Brain microvascular endothelial cell (primary cell): ENCODE measurements around the gene CPA4.
A peak's percentile ranks its signal among the peaks of the same experiment; 100 is the strongest.

Experiments
- DNase-seq: peaks from one replicate; pipeline ENCODE4 v3.0.0-alpha.2; 2020
- H3K27ac ChIP-seq: fragments of 250-450 bp; sonication (Bioruptor Pico); 2 replicates; pipeline ENCODE4 v1.5.1; 2020; ENCODE audit warnings: mild to moderate bottlenecking, moderate library complexity
- H3K27me3 ChIP-seq: fragments of 250-450 bp; sonication (Bioruptor Pico); replicated peaks from 2 replicates; pipeline ENCODE4 v1.5.1; 2020; ENCODE audit warnings: mild to moderate bottlenecking
- H3K36me3 ChIP-seq: fragments of 250-450 bp; sonication (Bioruptor Pico); replicated peaks from 2 replicates; pipeline ENCODE4 v1.5.1; 2020; ENCODE audit warnings: mild to moderate bottlenecking
- H3K4me3 ChIP-seq: 2 replicates; pipeline ENCODE4 v1.5.1; 2011; ENCODE audit warnings: low read depth, mild to moderate bottlenecking, control low read depth, low read length, moderate library complexity
- CTCF ChIP-seq: IDR thresholded peaks from 2 replicates; pipeline ENCODE4 v1.5.1; 2011; ENCODE audit warnings: low read depth, mild to moderate bottlenecking, moderate library complexity, low read length, control low read depth, inconsistent platforms; ENCODE audit errors: missing control alignments
- in situ Hi-C: cut with HindIII; loops from 2 replicates; pipeline ENCODE4 v1.10.0; 2017; ENCODE audit warnings: low sequenced_read_pairs, low pct_ligation_motif_present

CPA4 gene

GRCh38 chr7:130286881-130287280 is 6.1 kb upstream of the CPA4 start:
- no peak for TF ChIP-seq CTCF
- H3K4me3 ChIP-seq = no peak overlapping the region
- no peak overlapping the region for H3K27ac ChIP-seq
- DNase-seq = no peak
- no peaks in the 10 kb centered on the region for H3K36me3 ChIP-seq
- H3K27me3 ChIP-seq = no peaks in the 10 kb centered on the region
- in situ Hi-C loops = no loop called here

- Histone ChIP-seq H3K4me3 (no peak overlapping the region), H3K27ac (no peak overlapping the region), H3K36me3 (no peaks in the 10 kb centered on the region), H3K27me3 (no peaks in the 10 kb centered on the region)
- TF ChIP-seq CTCF = no peak
- in situ Hi-C loops = no loop called here
- DNase-seq = no peak
Observed at GRCh38 chr7:130288168-130288567, 4.8 kb upstream of the CPA4 start.

GRCh38 chr7:130288829-130289228 is 4.1 kb upstream of the CPA4 start:
- no peak overlapping the region for H3K4me3 ChIP-seq
- H3K27ac ChIP-seq = no peak overlapping the region
- H3K36me3 ChIP-seq = no peaks in the 10 kb centered on the region
- H3K27me3 ChIP-seq = no peaks in the 10 kb centered on the region
- TF ChIP-seq CTCF = no peak
- no peak for DNase-seq
- in situ Hi-C loops = no loop called here

- in situ Hi-C loops = no loop called here
- TF ChIP-seq CTCF = no peak
- no peak for DNase-seq
- H3K27ac ChIP-seq = no peak overlapping the region
- no peaks in the 10 kb centered on the region for H3K36me3 ChIP-seq
- no peaks in the 10 kb centered on the region for H3K27me3 ChIP-seq
- H3K4me3 ChIP-seq = no peak overlapping the region
Observed at GRCh38 chr7:130289478-130289877, 3.5 kb upstream of the CPA4 start.

GRCh38 chr7:130290745-130291144 is 2.2 kb upstream of the CPA4 start:
- Histone ChIP-seq H3K27ac (peak overlapping the region; percentile 18), H3K4me3 (no peak overlapping the region), H3K36me3 (no peaks in the 10 kb centered on the region), H3K27me3 (no peaks in the 10 kb centered on the region)
- in situ Hi-C loops = no loop called here
- TF ChIP-seq CTCF = no peak
- DNase-seq = peak; percentile 74

DNA sequence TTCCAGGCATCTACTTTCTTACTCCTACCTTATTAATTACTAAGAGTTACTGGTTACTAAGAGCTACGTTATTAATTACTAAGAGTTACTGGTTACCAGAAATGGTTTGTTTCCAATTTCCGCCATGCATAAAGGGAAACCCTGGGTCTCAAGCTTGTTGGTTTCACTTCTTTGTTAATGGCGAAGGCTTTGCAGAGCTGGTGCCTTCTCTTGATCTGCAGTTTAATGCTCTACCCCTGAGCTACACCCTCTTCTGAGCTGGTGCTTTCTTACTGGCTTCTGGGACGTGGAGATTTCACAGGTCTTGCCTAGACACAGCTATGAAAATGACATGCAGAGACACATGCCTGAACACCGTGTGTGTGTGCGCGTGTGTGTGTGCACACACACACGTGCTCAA is 560 bp downstream of the CPA4 start:
- Histone ChIP-seq H3K4me3 (peak overlapping the region; percentile 18), H3K36me3 (peaks cover 3% of the 10 kb centered on the region), H3K27me3 (no peaks in the 10 kb centered on the region), H3K27ac (peak overlapping the region; percentile 46)
- no peak for DNase-seq
- no peak for TF ChIP-seq CTCF
- in situ Hi-C loops = no loop called here
